Measurements from ENCODE around the gene KIF26B. TPM values are rescaled to one million over a fixed set of nuclear protein-coding genes. Genes with fewer than 3 reads are reported as not detected.

Gene KIF26B
- total RNA-seq, 1 experiment from 2014 or later: 2.1 TPM

GRCh38 chr1:245418077-245418476 lies 263.3 kb downstream of the KIF26B start:
- no peak for DNase-seq (ENCODE audit: low spot score)

- no peak for DNase-seq (ENCODE audit: low spot score)
Observed at GRCh38 chr1:245419461-245419978, 264.7 kb downstream of the KIF26B start.

GRCh38 chr1:245419989-245420388 lies 265.2 kb downstream of the KIF26B start:
- no peak for DNase-seq (ENCODE audit: low spot score)

- DNase-seq (ENCODE audit: low spot score): no peak
Observed at GRCh38 chr1:245420926-245421325, 266.1 kb downstream of the KIF26B start.

- DNase-seq (ENCODE audit: low spot score): no peak
Observed at GRCh38 chr1:245428681-245429080, 273.9 kb downstream of the KIF26B start.

GRCh38 chr1:245431706-245432105 lies 276.9 kb downstream of the KIF26B start:
- DNase-seq (ENCODE audit: low spot score): no peak

- DNase-seq (ENCODE audit: low spot score): no peak
Observed at GRCh38 chr1:245432228-245432875, 277.6 kb downstream of the KIF26B start.

GRCh38 chr1:245433561-245433960 lies 278.8 kb downstream of the KIF26B start:
- DNase-seq (ENCODE audit: low spot score): no peak

- no peak for DNase-seq (ENCODE audit: low spot score)
Observed at GRCh38 chr1:245434280-245434679, 279.5 kb downstream of the KIF26B start.

- DNase-seq (ENCODE audit: low spot score): no peak
Observed at GRCh38 chr1:245436407-245436806, 281.6 kb downstream of the KIF26B start.

GRCh38 chr1:245437369-245438062 lies 282.7 kb downstream of the KIF26B start:
- peak; percentile 11 for DNase-seq (ENCODE audit: low spot score)

GRCh38 chr1:245440922-245441321 lies 286.1 kb downstream of the KIF26B start:
- DNase-seq (ENCODE audit: low spot score): no peak

GRCh38 chr1:245441689-245442088 lies 286.9 kb downstream of the KIF26B start:
- peak; percentile 19 for DNase-seq (ENCODE audit: low spot score)

- DNase-seq (ENCODE audit: low spot score): no peak
Observed at GRCh38 chr1:245444147-245444828, 289.5 kb downstream of the KIF26B start.

- no peak for DNase-seq (ENCODE audit: low spot score)
Observed at GRCh38 chr1:245444945-245445344, 290.2 kb downstream of the KIF26B start.

GRCh38 chr1:245448531-245448930 lies 293.7 kb downstream of the KIF26B start:
- DNase-seq (ENCODE audit: low spot score): no peak

- no peak for DNase-seq (ENCODE audit: low spot score)
Observed at GRCh38 chr1:245448975-245449431, 294.2 kb downstream of the KIF26B start.

GRCh38 chr1:245453541-245453940 lies 298.8 kb downstream of the KIF26B start:
- no peak for DNase-seq (ENCODE audit: low spot score)

GRCh38 chr1:245454051-245454450 lies 299.3 kb downstream of the KIF26B start:
- DNase-seq (ENCODE audit: low spot score): no peak

- no peak for DNase-seq (ENCODE audit: low spot score)
Observed at GRCh38 chr1:245457562-245457961, 302.8 kb downstream of the KIF26B start.

GRCh38 chr1:245458234-245458633 lies 303.4 kb downstream of the KIF26B start:
- no peak for DNase-seq (ENCODE audit: low spot score)

GRCh38 chr1:245458761-245459174 lies 304.0 kb downstream of the KIF26B start:
- no peak for DNase-seq (ENCODE audit: low spot score)

GRCh38 chr1:245459621-245460020 lies 304.8 kb downstream of the KIF26B start:
- DNase-seq (ENCODE audit: low spot score): no peak
